OCI-LY3 (cell line): Measurements from ENCODE around the gene CHD9.

Experiments used
- CTCF ChIP-seq: fragments of 200-600, 300-600 bp; sonication (generic); IDR thresholded peaks from 2 replicates; pipeline ENCODE4 v1.5.1; 2014; ENCODE audit warnings: antibody characterized with exemption, low read length, low read depth
- EZH2phosphoT487 ChIP-seq: fragments of 200-600 bp; shearing (Covaris generic); IDR thresholded peaks from 2 replicates; pipeline ENCODE4 v1.6.1; 2018; ENCODE audit warnings: antibody characterized with exemption, mixed run types, low read depth

GRCh38 chr16:53212893-53213223 is 158.1 kb downstream of the CHD9 start:
- no peak for TF ChIP-seq CTCF
- no peak for TF ChIP-seq EZH2phosphoT487
